Calu3 (cell line): ENCODE data around the gene ZNF784. TPM values are rescaled to one million over a fixed set of nuclear protein-coding genes. Genes with fewer than 3 reads are reported as not detected.

Source experiments
- BruUV-seq: library from RNA; stranded (reverse); fragments of 400-500 nt; replicated peaks from 2 replicates; lab custom pipeline; 2021; lab: Mats Ljungman, UMichigan
- CTCF ChIA-PET: fragments of 300-600 bp; sonication (Branson Sonifier 250); formaldehyde crosslinking; loops from one replicate; lab custom pipeline; 2022; ENCODE audit warnings: antibody characterized with exemption; lab: Charles Lee
- DNase-seq: peaks from one replicate; pipeline ENCODE4 v3.0.0; 2022
- H3K27ac Mint-ChIP-seq: one replicate; pipeline ENCODE4 v1.8.0; 2022; ENCODE audit warnings: mixed read lengths; ENCODE audit not compliant: unreplicated experiment
- H3K27me3 Mint-ChIP-seq: one replicate; pipeline ENCODE4 v1.8.0; 2022; ENCODE audit warnings: mixed read lengths; ENCODE audit not compliant: unreplicated experiment
- H3K36me3 Mint-ChIP-seq: one replicate; pipeline ENCODE4 v1.8.0; 2022; ENCODE audit warnings: mild to moderate bottlenecking, moderate library complexity, mixed read lengths; ENCODE audit not compliant: insufficient read depth, unreplicated experiment
- H3K4me1 Mint-ChIP-seq: one replicate; pipeline ENCODE4 v1.8.0; 2022; ENCODE audit warnings: mild to moderate bottlenecking, low read depth, mixed read lengths; ENCODE audit not compliant: unreplicated experiment
- H3K4me3 Mint-ChIP-seq: one replicate; pipeline ENCODE4 v1.8.0; 2022; ENCODE audit warnings: mild to moderate bottlenecking, low read depth, moderate library complexity, mixed read lengths; ENCODE audit not compliant: unreplicated experiment
- H3K9me3 Mint-ChIP-seq: one replicate; pipeline ENCODE4 v1.8.0; 2022; ENCODE audit warnings: low read depth, mixed read lengths; ENCODE audit not compliant: unreplicated experiment
- CTCF ChIP-seq: fragments of 200-600 bp; IDR thresholded peaks from one replicate; pipeline ENCODE4 v1.8.0; 2022; ENCODE audit warnings: antibody characterized with exemption; ENCODE audit not compliant: unreplicated experiment
- intact Hi-C: fragments of 100-400 bp; cut with micrococcal nuclease; formaldehyde crosslinking; loops from one replicate; pipeline ENCODE4 v1.10.0; 2022; ENCODE audit not compliant: unreplicated experiment
- total RNA-seq: library from RNA; stranded (reverse); gene quantifications from 2 replicates; pipeline ENCODE4 v1.2.3, GENCODE V29; 2022

ZNF784 gene
- total RNA-seq, 1 experiment from 2014 or later: 6.0 TPM

DNA sequence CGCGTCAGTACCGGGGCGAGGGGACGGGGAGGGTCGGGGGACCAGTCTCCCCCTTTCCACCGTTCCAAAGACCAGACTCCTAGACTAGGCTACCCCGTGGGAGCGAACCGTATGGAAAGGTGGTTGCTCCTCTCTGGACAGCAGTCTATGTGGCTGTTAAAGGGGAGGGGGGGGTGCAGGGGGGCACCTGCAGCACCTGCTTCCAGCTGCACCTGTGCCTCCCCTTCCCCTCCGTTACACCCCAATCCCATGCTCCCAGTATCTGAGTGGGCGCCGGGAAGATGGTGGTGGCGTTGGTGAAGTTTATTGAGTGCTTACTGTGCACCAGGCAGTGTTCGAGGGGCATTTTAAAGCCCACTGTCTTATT lies 23.7 kb downstream of the ZNF784 start:
- H3K27ac Mint-ChIP-seq: no peak overlapping the region
- H3K4me1 Mint-ChIP-seq: peaks cover 24% of the 10 kb centered on the region
- peak overlapping the region; percentile 87 for H3K4me3 Mint-ChIP-seq
- intact Hi-C loops: no loop called here
- H3K9me3 Mint-ChIP-seq: no peaks in the 10 kb centered on the region
- TF ChIP-seq CTCF: no peak
- H3K27me3 Mint-ChIP-seq: no peaks in the 10 kb centered on the region
- BruUV-seq: no TSS peak
- CTCF ChIA-PET: interaction anchor here (0.6 to 1.0 kb wide), 4 partner anchors 24 to 1709 kb away, joined by 3 to 6 read pairs (median 4); partner anchors contain the start of gene ZNF784
- H3K36me3 Mint-ChIP-seq: peaks cover 87% of the 10 kb centered on the region
- no peak for DNase-seq

GRCh38 chr19:55599842-55600661 lies 24.3 kb downstream of the ZNF784 start, which contains the start of gene ZNF524:
ZNF524 (plus strand) TSS chr19:55600288; CDS start chr19:55602113, 1,825 bp downstream.
- intact Hi-C loops: loop anchor here (2.0 to 5.0 kb wide), 2 partner anchors 53 to 83 kb away; partner anchors contain the start of gene SBK3
- BruUV-seq: no TSS peak
- no peaks in the 10 kb centered on the region for H3K27me3 Mint-ChIP-seq
- H3K36me3 Mint-ChIP-seq: peaks cover 83% of the 10 kb centered on the region
- CTCF ChIA-PET: interaction anchor here (0.6 to 1.6 kb wide), 10 partner anchors 13 to 1709 kb away, joined by 3 to 9 read pairs (median 4); no protein-coding TSS in a partner anchor
- H3K4me3 Mint-ChIP-seq: peak within 1 kb of the TSS; percentile 87
- H3K4me1 Mint-ChIP-seq: peaks cover 24% of the 10 kb centered on the region
- peak within 1 kb of the TSS; percentile 94 for H3K27ac Mint-ChIP-seq
- no peak for TF ChIP-seq CTCF
- peak; percentile 89 for DNase-seq
- no peaks in the 10 kb centered on the region for H3K9me3 Mint-ChIP-seq

DNA sequence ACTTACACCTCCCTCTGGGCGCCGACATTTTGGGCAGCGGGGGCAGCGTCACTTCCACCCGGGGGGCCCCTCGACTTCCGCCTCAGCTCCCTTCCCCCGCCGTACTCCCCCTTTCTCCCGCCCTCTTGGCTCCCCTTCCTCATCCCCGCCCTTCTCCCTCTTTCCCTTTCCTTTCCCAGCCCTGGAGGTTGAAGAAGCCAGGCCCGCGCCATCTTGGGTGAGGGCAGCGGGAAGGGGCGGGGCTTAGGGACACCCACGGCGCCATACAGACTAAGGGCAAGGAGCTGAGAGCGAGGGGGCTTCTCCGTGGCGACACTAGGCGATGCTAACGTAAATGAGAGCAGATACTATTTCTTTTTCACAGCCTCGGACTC lies 24.9 kb downstream of the ZNF784 start, which contains the start of gene FIZ1:
Gene FIZ1, minus strand, starts transcription at position 50 of the 374 bp plus-strand sequence. CDS start 1,652 bp downstream, outside the sequence.
- H3K4me3 Mint-ChIP-seq: peak within 1 kb of the TSS; percentile 87
- H3K27ac Mint-ChIP-seq: peak within 1 kb of the TSS; percentile 94
- CTCF ChIA-PET: interaction anchor here (0.6 to 1.6 kb wide), 18 partner anchors 12 to 1215 kb away, joined by 3 to 9 read pairs (median 3); partner anchors contain the start of gene ZNF579
- peak; percentile 99 for DNase-seq
- H3K9me3 Mint-ChIP-seq: no peaks in the 10 kb centered on the region
- no peak for TF ChIP-seq CTCF
- H3K27me3 Mint-ChIP-seq: no peaks in the 10 kb centered on the region
- peaks cover 19% of the 10 kb centered on the region for H3K4me1 Mint-ChIP-seq
- BruUV-seq: no TSS peak
- peaks cover 83% of the 10 kb centered on the region for H3K36me3 Mint-ChIP-seq
- intact Hi-C loops: loop anchor here (2.0 to 5.0 kb wide), 2 partner anchors 52 to 83 kb away; partner anchors contain the start of gene SBK3

GRCh38 chr19:55598719-55599467 lies 25.5 kb downstream of the ZNF784 start:
- TF ChIP-seq CTCF: no peak
- H3K9me3 Mint-ChIP-seq: no peaks in the 10 kb centered on the region
- H3K4me1 Mint-ChIP-seq: peaks cover 15% of the 10 kb centered on the region
- DNase-seq: peak; percentile 98
- peak overlapping the region; percentile 87 for H3K4me3 Mint-ChIP-seq
- peaks cover 79% of the 10 kb centered on the region for H3K36me3 Mint-ChIP-seq
- H3K27me3 Mint-ChIP-seq: no peaks in the 10 kb centered on the region
- no TSS peak for BruUV-seq
- H3K27ac Mint-ChIP-seq: peak overlapping the region; percentile 94
- intact Hi-C loops: loop anchor here (2.0 to 5.0 kb wide), 2 partner anchors 52 to 82 kb away; partner anchors contain the start of gene SBK3
- CTCF ChIA-PET: interaction anchor here (0.6 to 1.6 kb wide), 16 partner anchors 12 to 1215 kb away, joined by 3 to 9 read pairs (median 4); partner anchors contain the start of gene ZNF579
